Endothelial cell of hepatic sinusoid (primary cell): ENCODE measurements around the gene MALRD1.

ENCODE experiments used
- in situ Hi-C: cut with HindIII; loops from 2 replicates; pipeline ENCODE4 v1.10.0; 2017; ENCODE audit warnings: low sequenced_read_pairs

Gene MALRD1

GRCh38 chr10:19329475-19329874 lies 280.9 kb downstream of the MALRD1 start:
- in situ Hi-C loops, result no loop called here

- in situ Hi-C loops, result no loop called here
Measured at GRCh38 chr10:19332304-19332703, 283.7 kb downstream of the MALRD1 start.

GRCh38 chr10:19333631-19334030 lies 285.0 kb downstream of the MALRD1 start:
- in situ Hi-C loops, result no loop called here

GRCh38 chr10:19347621-19348020 lies 299.0 kb downstream of the MALRD1 start:
- in situ Hi-C loops, result no loop called here

GRCh38 chr10:19367176-19367575 lies 318.6 kb downstream of the MALRD1 start:
- in situ Hi-C loops, result no loop called here

- in situ Hi-C loops, result no loop called here
Measured at GRCh38 chr10:19373988-19374387, 325.4 kb downstream of the MALRD1 start.

- in situ Hi-C loops, result no loop called here
Measured at GRCh38 chr10:19385846-19386450, 337.3 kb downstream of the MALRD1 start.

GRCh38 chr10:19408924-19409323 lies 360.3 kb downstream of the MALRD1 start:
- in situ Hi-C loops, result no loop called here

GRCh38 chr10:19411119-19411518 lies 362.5 kb downstream of the MALRD1 start:
- in situ Hi-C loops, result no loop called here

GRCh38 chr10:19412531-19412930 lies 363.9 kb downstream of the MALRD1 start:
- in situ Hi-C loops, result no loop called here

- in situ Hi-C loops, result no loop called here
Measured at GRCh38 chr10:19416164-19416563, 367.6 kb downstream of the MALRD1 start.

GRCh38 chr10:19417740-19418139 lies 369.1 kb downstream of the MALRD1 start:
- in situ Hi-C loops, result no loop called here

- in situ Hi-C loops, result no loop called here
Measured at GRCh38 chr10:19421674-19422073, 373.1 kb downstream of the MALRD1 start.

- in situ Hi-C loops, result no loop called here
Measured at GRCh38 chr10:19426034-19426433, 377.4 kb downstream of the MALRD1 start.

- in situ Hi-C loops, result no loop called here
Measured at GRCh38 chr10:19431622-19432351, 383.2 kb downstream of the MALRD1 start.

GRCh38 chr10:19449860-19450259 lies 401.3 kb downstream of the MALRD1 start:
- in situ Hi-C loops, result no loop called here

GRCh38 chr10:19451356-19451755 lies 402.8 kb downstream of the MALRD1 start:
- in situ Hi-C loops, result no loop called here

- in situ Hi-C loops, result no loop called here
Measured at GRCh38 chr10:19451937-19452336, 403.3 kb downstream of the MALRD1 start.

- in situ Hi-C loops, result no loop called here
Measured at GRCh38 chr10:19453967-19454366, 405.4 kb downstream of the MALRD1 start.

- in situ Hi-C loops, result no loop called here
Measured at GRCh38 chr10:19461588-19461987, 413.0 kb downstream of the MALRD1 start.

- in situ Hi-C loops, result no loop called here
Measured at GRCh38 chr10:19466709-19467108, 418.1 kb downstream of the MALRD1 start.

GRCh38 chr10:19468413-19468812 lies 419.8 kb downstream of the MALRD1 start:
- in situ Hi-C loops, result no loop called here

GRCh38 chr10:19469521-19469920 lies 420.9 kb downstream of the MALRD1 start:
- in situ Hi-C loops, result no loop called here
